ENCODE results near the gene SP5.

DNA sequence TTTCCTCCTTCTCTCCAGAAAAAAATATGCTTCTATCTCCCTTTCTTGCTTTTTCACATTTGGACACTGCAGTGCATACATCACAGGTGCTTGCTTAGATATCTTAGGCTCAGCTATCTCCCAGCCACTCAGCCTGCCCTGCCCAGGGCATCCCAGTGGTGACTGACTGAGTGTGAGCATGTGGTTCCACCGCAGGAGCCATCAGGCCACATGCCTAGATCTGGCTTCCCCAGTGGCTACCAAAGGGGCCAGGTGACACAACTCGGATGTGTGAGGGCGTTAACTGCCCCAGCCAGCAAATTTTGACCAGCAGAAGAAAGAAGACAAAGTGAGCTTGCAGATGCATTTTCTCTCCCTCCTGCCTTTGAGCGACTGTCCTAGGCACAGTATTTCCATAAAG is 25.5 kb downstream of the SP5 start:
- TF ChIP-seq, protein P1, sequence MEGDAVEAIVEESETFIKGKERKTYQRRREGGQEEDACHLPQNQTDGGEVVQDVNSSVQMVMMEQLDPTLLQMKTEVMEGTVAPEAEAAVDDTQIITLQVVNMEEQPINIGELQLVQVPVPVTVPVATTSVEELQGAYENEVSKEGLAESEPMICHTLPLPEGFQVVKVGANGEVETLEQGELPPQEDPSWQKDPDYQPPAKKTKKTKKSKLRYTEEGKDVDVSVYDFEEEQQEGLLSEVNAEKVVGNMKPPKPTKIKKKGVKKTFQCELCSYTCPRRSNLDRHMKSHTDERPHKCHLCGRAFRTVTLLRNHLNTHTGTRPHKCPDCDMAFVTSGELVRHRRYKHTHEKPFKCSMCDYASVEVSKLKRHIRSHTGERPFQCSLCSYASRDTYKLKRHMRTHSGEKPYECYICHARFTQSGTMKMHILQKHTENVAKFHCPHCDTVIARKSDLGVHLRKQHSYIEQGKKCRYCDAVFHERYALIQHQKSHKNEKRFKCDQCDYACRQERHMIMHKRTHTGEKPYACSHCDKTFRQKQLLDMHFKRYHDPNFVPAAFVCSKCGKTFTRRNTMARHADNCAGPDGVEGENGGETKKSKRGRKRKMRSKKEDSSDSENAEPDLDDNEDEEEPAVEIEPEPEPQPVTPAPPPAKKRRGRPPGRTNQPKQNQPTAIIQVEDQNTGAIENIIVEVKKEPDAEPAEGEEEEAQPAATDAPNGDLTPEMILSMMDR (IDR thresholded peaks at IDR 0.05): no peak
- TF ChIP-seq POLR2AphosphoS5 (IDR thresholded peaks at IDR 0.05; ENCODE audit: low read depth, low read length) (no peak), SIN3A (IDR thresholded peaks at IDR 0.05; ENCODE audit: borderline replicate concordance, insufficient read depth, low read depth, low read length) (no peak)
- TF ChIP-seq, protein P2, sequence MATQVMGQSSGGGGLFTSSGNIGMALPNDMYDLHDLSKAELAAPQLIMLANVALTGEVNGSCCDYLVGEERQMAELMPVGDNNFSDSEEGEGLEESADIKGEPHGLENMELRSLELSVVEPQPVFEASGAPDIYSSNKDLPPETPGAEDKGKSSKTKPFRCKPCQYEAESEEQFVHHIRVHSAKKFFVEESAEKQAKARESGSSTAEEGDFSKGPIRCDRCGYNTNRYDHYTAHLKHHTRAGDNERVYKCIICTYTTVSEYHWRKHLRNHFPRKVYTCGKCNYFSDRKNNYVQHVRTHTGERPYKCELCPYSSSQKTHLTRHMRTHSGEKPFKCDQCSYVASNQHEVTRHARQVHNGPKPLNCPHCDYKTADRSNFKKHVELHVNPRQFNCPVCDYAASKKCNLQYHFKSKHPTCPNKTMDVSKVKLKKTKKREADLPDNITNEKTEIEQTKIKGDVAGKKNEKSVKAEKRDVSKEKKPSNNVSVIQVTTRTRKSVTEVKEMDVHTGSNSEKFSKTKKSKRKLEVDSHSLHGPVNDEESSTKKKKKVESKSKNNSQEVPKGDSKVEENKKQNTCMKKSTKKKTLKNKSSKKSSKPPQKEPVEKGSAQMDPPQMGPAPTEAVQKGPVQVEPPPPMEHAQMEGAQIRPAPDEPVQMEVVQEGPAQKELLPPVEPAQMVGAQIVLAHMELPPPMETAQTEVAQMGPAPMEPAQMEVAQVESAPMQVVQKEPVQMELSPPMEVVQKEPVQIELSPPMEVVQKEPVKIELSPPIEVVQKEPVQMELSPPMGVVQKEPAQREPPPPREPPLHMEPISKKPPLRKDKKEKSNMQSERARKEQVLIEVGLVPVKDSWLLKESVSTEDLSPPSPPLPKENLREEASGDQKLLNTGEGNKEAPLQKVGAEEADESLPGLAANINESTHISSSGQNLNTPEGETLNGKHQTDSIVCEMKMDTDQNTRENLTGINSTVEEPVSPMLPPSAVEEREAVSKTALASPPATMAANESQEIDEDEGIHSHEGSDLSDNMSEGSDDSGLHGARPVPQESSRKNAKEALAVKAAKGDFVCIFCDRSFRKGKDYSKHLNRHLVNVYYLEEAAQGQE (IDR thresholded peaks at IDR 0.05; ENCODE audit: insufficient read depth in 1 of 2, low read depth in 2 of 2, low read length in 1 of 2): no peak

Measured in Panc1 (cell line).